ENCODE results near the gene TAF15.

TAF15 gene

DNA sequence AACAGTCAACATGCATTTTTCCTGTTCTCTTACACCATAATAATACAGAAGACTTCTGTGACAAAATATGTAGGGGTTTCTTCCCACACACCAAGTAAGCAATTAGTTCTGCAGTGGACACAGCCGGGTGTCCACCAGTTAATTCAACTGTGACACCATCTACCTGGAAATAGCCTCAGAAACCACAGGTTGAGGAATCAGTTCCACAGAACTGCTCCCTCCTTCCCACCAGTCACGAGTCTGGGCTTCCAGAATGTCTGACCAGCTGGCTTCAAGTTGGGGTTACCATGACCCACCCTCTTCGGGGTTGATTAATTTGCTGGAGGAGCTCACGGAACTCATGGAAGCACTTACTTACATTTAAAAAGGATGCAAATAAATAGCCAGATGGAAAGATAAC lies 84.5 kb downstream of the TAF15 start:
- peaks cover 7% of the 10 kb centered on the region; the same call in 1 of the 2 replicates for H3K4me1 ChIP-seq (ENCODE audit: insufficient read depth, low read length)
- 93% methylated on average over 4 of the region's 4 CpGs for WGBS
- no peak overlapping the region for H3K27ac ChIP-seq (ENCODE audit: low read depth, low read length)
- H3K4me3 ChIP-seq (ENCODE audit: low read length) = no peak overlapping the region
- H3K9me3 ChIP-seq (ENCODE audit: insufficient read depth, low read depth, low read length) = no peaks in the 10 kb centered on the region
- no peak overlapping the region for H3K9ac ChIP-seq (ENCODE audit: low read depth, low read length)
- H3K27me3 ChIP-seq (ENCODE audit: insufficient read depth, low read length) = no peaks in the 10 kb centered on the region
- no peaks in the 10 kb centered on the region for H3K36me3 ChIP-seq (ENCODE audit: insufficient read depth, low read length)

DNA sequence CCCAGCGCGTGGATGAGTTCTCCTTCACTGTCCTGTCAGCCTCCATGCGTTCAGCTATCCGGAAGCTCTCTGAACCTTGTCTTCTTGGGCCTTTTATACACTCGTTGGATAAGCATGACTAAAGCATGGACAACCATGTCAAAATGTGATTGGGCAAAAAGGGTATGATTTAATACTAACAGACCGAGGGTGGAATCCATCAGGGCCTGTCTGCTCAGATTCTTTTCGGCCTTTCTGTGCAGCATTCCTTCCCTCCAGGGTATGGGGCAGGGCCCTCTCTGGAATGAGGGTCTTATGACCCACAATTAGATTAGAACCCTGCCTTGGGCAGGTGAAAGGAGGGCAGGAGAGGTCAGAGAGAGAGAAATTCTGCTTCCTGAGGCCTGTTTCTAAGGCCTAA lies 84.9 kb downstream of the TAF15 start:
- 93% methylated on average over 7 of the region's 7 CpGs for WGBS
- H3K4me3 ChIP-seq (ENCODE audit: low read length) = no peak overlapping the region
- H3K9ac ChIP-seq (ENCODE audit: low read depth, low read length) = no peak overlapping the region
- no peaks in the 10 kb centered on the region for H3K36me3 ChIP-seq (ENCODE audit: insufficient read depth, low read length)
- H3K4me1 ChIP-seq (ENCODE audit: insufficient read depth, low read length) = peaks cover 7% of the 10 kb centered on the region; the same call in 1 of the 2 replicates
- H3K27ac ChIP-seq (ENCODE audit: low read depth, low read length) = no peak overlapping the region
- H3K27me3 ChIP-seq (ENCODE audit: insufficient read depth, low read length) = no peaks in the 10 kb centered on the region
- H3K9me3 ChIP-seq (ENCODE audit: insufficient read depth, low read depth, low read length) = no peaks in the 10 kb centered on the region

- no peak overlapping the region for H3K9ac ChIP-seq (ENCODE audit: low read depth, low read length)
Measured at GRCh38 chr17:35895636-35896587, 86.6 kb downstream of the TAF15 start.

More at GRCh38 chr17:35895636-35896587, 86.6 kb downstream of the TAF15 start:
- no peak overlapping the region for H3K4me3 ChIP-seq (ENCODE audit: low read length)
- H3K4me1 ChIP-seq (ENCODE audit: insufficient read depth, low read length) = peaks cover under 1% of the 10 kb centered on the region; the same call in 1 of the 2 replicates
- no peaks in the 10 kb centered on the region for H3K27me3 ChIP-seq (ENCODE audit: insufficient read depth, low read length)
- H3K9me3 ChIP-seq (ENCODE audit: insufficient read depth, low read depth, low read length) = no peaks in the 10 kb centered on the region
- WGBS = 93% methylated on average over 14 of the region's 14 CpGs
- no peaks in the 10 kb centered on the region for H3K36me3 ChIP-seq (ENCODE audit: insufficient read depth, low read length)
- no peak overlapping the region for H3K27ac ChIP-seq (ENCODE audit: low read depth, low read length)
